ENCODE measurements around the gene PSD4.
A peak's percentile ranks its signal among the peaks of the same experiment; 100 is the strongest.

Gene PSD4

GRCh38 chr2:113173542-113174375 lies at the start of gene PSD4:
Gene PSD4 (plus strand): TSS chr2:113173971. CDS start chr2:113182457, 8,486 bp downstream.
- DNase-seq, result peak; percentile 91

GRCh38 chr2:113124181-113124961 lies 49.4 kb upstream of the PSD4 start:
- no peak for DNase-seq

DNA sequence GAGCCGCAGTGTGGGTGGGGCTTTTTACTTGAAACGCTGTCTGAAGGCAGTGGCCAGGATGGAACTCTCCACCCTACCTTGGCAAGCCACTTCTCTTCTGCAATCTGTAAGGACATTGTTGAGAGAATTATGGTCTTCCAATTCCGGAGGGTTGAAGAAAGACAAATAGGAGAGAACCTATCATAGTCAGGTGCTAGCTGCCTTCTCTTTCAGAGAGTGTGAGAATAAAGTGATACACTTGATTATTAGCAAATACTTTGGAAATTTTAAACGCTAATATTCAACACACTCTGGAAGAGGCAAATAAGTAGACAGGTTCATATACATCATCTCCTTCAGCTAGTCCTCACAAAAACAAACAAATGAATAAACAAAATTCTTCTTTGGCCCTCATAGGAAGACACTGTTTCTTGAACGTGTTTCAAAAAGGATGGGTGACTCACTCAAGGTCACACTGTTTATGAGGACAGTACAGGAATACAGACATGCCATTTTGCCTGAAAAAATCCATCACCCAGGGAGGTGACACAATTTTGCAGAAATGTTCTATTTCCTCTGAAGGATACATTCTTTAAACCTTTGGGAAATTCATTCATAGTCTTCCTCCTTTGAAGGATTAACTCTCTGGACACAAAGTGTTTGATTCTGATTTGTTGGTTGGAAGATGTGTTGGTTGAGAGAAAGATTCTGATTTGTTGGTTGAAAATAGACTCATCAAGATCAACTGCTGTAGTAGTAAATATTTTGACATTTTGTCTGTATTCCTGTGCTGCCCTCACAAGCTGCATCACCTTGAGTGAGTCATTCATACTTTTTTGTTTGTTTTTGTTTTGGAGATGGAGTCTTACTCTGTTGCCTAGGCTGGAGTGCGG lies 48.6 kb upstream of the PSD4 start:
- no peak for DNase-seq

DNA sequence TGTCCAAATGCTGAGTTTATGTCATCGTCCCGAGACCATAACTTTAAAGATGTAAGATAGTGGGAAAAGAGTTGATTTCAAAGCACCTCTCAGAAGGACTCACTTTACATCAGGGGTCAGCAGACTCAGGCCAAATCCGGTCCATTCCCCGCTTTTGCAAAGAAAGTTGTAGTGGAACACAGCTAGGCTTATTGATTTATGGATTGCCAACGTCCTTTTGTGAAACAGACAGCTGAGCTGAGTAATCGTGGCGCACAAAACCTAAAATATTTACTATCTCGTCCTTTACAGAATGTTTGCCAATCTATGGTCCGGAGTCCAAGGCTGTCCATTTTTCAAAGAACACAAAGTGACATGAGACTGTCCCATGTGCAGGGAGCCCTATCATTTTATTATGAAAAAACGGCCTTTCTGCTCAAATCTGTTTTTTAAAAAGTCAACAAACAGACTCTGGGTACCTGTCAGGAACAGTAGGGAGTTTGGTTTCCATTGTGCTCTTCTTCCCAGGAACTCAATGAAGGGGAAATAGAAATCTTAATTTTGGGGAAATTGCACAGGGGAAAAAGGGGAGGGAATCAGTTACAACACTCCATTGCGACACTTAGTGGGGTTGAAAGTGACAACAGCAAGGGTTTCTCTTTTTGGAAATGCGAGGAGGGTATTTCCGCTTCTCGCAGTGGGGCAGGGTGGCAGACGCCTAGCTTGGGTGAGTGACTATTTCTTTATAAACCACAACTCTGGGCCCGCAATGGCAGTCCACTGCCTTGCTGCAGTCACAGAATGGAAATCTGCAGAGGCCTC lies 46.7 kb upstream of the PSD4 start, which contains the start of gene IL1RN:
Gene IL1RN (plus strand): TSS at position 754 of the 801 bp plus-strand sequence. CDS start 27 bp downstream, at position 781.
- DNase-seq, result no peak

GRCh38 chr2:113127646-113128570 lies 45.9 kb upstream of the PSD4 start:
- DNase-seq, result no peak

DNA sequence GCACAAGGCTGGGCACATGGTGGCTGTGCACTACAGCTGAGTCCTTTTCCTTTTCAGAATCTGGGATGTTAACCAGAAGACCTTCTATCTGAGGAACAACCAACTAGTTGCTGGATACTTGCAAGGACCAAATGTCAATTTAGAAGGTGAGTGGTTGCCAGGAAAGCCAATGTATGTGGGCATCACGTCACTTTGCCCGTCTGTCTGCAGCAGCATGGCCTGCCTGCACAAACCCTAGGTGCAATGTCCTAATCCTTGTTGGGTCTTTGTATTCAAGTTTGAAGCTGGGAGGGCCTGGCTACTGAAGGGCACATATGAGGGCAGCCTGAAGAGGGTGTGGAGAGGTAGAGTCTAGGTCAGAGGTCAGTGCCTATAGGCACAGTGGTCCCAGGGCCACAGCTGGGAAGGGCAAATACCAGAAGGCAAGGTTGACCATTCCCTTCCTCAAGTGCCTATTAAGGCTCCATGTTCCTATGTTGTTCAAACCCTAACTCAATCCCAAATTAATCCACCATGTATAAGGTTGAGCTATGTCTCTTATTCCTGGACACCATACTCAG lies 44.2 kb upstream of the PSD4 start:
- DNase-seq, result no peak

DNA sequence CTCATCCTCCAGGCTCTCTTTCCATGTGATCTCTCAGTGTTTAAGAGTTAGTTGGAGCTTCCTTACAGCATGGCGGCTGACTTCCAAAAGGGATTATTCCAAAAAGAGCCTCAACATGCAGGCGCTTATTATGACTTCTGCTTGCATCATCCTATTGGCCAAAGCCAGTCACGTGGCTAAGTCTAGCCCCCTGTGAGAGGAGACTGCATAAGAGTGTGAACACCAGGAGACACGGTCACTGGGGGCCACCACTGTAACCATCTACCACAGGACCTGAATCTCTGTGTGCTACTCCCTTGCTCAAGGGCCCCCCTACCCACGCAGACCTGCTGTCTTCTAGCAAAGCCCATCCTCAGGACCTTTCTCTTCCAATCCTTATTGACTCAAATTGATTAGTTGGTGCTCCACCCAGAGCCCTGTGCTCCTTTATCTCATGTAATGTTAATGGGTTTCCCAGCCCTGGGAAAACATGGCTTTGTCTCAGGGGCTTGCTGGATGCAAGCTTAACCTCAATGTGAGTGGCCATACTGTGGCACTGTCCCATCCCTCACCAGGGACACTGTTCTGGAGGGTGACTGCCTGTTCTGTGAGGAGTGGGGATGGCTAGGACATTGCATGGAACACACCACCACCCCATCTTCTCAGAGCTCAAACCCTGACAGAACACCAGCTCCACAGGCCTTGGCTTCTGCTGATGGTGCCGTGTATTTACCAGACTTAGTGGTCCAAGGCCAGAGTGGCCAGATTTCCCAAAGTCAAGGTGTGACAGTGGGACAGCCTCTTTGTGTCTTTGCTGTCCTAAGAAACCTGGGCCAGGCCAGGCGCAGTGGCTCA lies 42.2 kb upstream of the PSD4 start:
- no peak for DNase-seq

GRCh38 chr2:113132414-113133021 lies 41.3 kb upstream of the PSD4 start:
- no peak for DNase-seq

- peak; percentile 19 for DNase-seq
These were observed 39.8 kb upstream of the PSD4 start for GRCh38 chr2:113133704-113134598.

DNA sequence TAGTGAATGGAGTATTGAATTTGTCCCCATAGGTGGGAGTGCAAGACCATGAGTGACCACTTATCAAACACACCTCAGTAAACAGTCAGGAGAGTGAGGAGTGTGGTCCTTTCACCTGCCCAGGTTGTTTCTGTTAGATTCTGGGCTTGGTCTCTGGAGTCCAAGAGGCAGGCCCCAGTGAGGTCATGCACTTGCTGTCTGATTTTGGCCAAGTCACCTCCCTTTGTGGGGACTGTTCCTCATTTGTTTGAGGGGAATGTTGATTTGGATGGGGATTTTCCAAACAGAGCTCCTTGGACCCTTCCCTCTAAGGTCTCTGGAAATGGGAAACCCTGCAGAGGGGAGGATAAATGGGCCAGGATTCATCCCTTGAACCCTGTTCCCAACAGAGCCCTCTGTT lies 39.1 kb upstream of the PSD4 start:
- DNase-seq, result peak; percentile 49

DNA sequence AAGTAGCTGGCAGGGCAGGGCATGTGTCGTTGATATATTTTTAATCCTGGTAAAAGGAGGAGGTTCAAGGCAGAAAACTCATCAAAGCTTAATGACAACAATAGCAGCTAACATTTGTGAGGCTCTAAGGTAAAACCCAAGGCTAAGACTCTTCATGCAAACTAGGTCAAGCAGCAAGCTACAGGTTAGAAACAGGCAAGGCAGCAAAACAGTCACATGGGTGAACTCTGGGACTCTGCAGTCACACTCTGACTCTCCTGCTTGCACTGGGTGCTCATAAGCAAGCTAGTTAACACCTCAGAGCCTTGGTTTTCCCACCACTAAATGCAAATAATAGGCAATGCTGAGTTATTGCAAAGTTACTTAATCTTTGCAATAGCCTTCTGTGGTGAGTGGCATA lies 38.5 kb upstream of the PSD4 start:
- DNase-seq, result peak; percentile 30

- DNase-seq, result peak; percentile 50
These were observed 36.7 kb upstream of the PSD4 start for GRCh38 chr2:113136828-113137775.

- DNase-seq, result peak; percentile 60
These were observed 35.9 kb upstream of the PSD4 start for GRCh38 chr2:113137827-113138226.

- DNase-seq, result peak; percentile 70
These were observed 35.1 kb upstream of the PSD4 start for GRCh38 chr2:113138428-113139322.

DNA sequence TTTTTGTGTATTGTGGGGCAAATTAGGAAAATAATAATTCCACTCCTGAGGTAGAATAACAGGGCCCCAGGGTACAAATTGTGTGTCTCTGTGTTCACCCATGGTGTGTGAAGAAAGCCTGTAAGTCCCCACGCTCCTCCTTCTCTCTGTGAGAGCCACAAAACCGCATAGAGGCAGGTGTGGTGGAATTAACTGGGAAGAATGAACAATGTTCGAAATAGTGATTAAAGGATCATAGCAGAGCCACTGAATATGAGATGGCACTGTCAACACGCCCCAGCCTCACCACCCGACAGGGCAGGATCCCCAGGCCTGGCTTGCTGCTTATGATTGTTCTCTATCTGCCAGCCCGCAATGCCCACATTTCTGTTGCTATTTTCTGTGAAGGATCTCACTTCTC lies 32.3 kb upstream of the PSD4 start:
- DNase-seq, result no peak

DNA sequence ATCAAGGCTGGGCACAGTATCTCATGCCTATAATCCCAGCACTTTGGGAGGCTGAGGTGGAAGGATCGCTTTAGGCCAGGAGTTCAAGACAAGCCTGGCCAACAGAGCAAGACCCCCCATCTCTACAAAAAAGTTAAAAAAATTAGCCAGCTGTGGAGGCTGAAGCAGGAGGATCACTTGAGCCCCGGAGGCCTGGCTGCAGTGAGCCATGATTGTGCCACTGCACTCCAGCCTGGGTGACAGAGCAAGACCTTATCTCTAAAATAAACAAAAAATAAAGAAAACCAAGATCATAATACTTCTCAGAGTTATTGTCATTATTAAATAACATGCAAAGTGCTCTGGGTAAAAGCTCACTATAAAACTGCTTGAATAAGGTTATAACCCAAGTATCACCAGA lies 31.5 kb upstream of the PSD4 start:
- no peak for DNase-seq
